Activated CD8-positive, alpha-beta T cell treated with anti-CD3 and anti-CD28 coated beads, Interleukin-2, amount 10 ng/mL, durations not matched to agents 7 days and 5 days (primary cell): ENCODE results near the gene RPH3AL. TPM values are rescaled to one million over a fixed set of nuclear protein-coding genes. Genes with fewer than 3 reads are reported as not detected.

Experiments used
- ATAC-seq: fragments of 150-1000 bp; cut with Tn5 transposase; one replicate; pipeline ENCODE4 v1.10.0; 2021; ENCODE audit warnings: moderate library complexity
- CTCF ChIA-PET: fragments of 350-600 bp; sonication (Branson Sonifier 250); formaldehyde crosslinking; loops from one replicate; lab custom pipeline; 2021; ENCODE audit warnings: antibody characterized with exemption; lab: Charles Lee
- POLR2A ChIA-PET: fragments of 350-600 bp; sonication (Branson Sonifier 250); formaldehyde crosslinking; loops from one replicate; lab custom pipeline; 2021; ENCODE audit warnings: antibody characterized with exemption; lab: Charles Lee
- DNase-seq: peaks from one replicate; pipeline ENCODE4 v3.0.0-alpha.2; 2020
- H3K27ac Mint-ChIP-seq: one replicate; pipeline ENCODE4 v1.8.0; 2021; ENCODE audit warnings: mild to moderate bottlenecking, mixed read lengths
- H3K27me3 Mint-ChIP-seq: one replicate; pipeline ENCODE4 v1.8.0; 2021; ENCODE audit warnings: low read depth, mixed read lengths
- H3K36me3 Mint-ChIP-seq: one replicate; pipeline ENCODE4 v1.8.0; 2021; ENCODE audit warnings: low read depth, mixed read lengths
- H3K4me1 Mint-ChIP-seq: one replicate; pipeline ENCODE4 v1.8.0; 2021; ENCODE audit warnings: low read depth, mixed read lengths
- H3K4me3 Mint-ChIP-seq: one replicate; pipeline ENCODE4 v1.8.0; 2021; ENCODE audit warnings: mild to moderate bottlenecking, mixed read lengths
- H3K9me3 Mint-ChIP-seq: one replicate; pipeline ENCODE4 v1.8.0; 2022; ENCODE audit warnings: mixed read lengths; ENCODE audit not compliant: insufficient read depth
- total RNA-seq, 2 experiments: library from RNA; stranded (reverse); gene quantifications; one replicate each; pipeline ENCODE4 v1.2.3, GENCODE V29; 2021

RPH3AL gene
- total RNA-seq, 2 experiments from 2014 or later: 2.5 to 3.8 TPM

- no peaks in the 10 kb centered on the region for H3K27me3 Mint-ChIP-seq
- H3K27ac Mint-ChIP-seq: no peak overlapping the region
- H3K4me1 Mint-ChIP-seq: no peaks in the 10 kb centered on the region
- H3K4me3 Mint-ChIP-seq: no peak overlapping the region
- DNase-seq: no peak
- POLR2A ChIA-PET: no interaction called here
- CTCF ChIA-PET: interaction anchor here (0.6 kb wide), 1 partner anchor 394 kb away, joined by 3 read pairs; no protein-coding TSS in a partner anchor
- H3K9me3 Mint-ChIP-seq: no peaks in the 10 kb centered on the region
- no peaks in the 10 kb centered on the region for H3K36me3 Mint-ChIP-seq
- no peak for ATAC-seq
These were observed 46.5 kb downstream of the RPH3AL start for GRCh38 chr17:306116-306515.

DNA sequence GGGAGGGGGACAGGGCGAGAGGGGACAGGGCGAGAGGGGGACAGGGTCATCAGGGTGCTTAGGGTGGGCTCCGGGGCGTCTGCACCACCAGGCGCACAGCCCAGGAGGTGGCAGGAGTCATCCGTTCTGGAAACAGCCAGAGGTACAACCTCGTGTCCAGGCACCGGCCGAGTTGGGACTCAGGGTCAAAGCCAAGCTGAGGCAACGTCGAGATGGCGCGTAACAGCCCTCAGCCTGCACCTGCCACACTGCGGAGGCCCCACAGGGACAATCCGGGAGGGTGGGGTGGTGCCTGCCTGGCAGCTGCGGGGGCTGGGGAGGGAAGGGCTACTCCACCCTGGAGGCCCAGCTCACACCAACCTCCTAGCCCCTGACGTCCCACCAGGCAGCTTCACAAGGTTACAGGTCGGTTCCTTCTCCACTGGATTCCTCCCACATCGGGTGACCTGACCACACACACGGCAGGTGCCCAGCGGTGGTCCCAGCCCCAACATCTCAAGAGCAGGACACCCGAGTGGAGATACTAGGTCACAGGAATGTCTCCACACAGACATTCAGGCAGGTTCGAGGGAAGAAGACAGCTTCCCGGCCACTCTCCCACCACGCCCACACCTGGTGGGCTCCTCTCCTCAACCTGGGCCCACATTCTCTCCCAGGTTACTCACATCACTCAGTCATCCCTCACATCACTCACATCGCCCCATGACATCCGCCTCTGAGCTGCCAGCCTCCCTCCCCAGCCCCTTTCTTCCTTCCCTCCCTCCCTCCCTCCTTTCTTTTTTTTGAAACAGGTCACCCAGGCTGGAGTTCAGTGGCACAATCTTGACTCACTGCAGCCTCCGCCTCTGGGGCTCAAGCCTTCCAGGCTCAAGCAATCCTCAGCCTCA lies 47.3 kb downstream of the RPH3AL start:
- Mint-ChIP-seq H3K4me1 (no peaks in the 10 kb centered on the region), H3K9me3 (no peaks in the 10 kb centered on the region), H3K4me3 (no peak overlapping the region), H3K36me3 (no peaks in the 10 kb centered on the region), H3K27me3 (no peaks in the 10 kb centered on the region), H3K27ac (no peak overlapping the region)
- ChIA-PET POLR2A (no interaction called here), CTCF (no interaction called here)
- no peak for ATAC-seq
- DNase-seq: no peak

GRCh38 chr17:304461-304860 lies 48.1 kb downstream of the RPH3AL start:
- Mint-ChIP-seq H3K4me3 (no peak overlapping the region), H3K36me3 (no peaks in the 10 kb centered on the region), H3K9me3 (no peaks in the 10 kb centered on the region), H3K4me1 (no peaks in the 10 kb centered on the region), H3K27me3 (no peaks in the 10 kb centered on the region), H3K27ac (no peak overlapping the region)
- ChIA-PET CTCF (no interaction called here), POLR2A (no interaction called here)
- no peak for DNase-seq
- ATAC-seq: no peak

DNA sequence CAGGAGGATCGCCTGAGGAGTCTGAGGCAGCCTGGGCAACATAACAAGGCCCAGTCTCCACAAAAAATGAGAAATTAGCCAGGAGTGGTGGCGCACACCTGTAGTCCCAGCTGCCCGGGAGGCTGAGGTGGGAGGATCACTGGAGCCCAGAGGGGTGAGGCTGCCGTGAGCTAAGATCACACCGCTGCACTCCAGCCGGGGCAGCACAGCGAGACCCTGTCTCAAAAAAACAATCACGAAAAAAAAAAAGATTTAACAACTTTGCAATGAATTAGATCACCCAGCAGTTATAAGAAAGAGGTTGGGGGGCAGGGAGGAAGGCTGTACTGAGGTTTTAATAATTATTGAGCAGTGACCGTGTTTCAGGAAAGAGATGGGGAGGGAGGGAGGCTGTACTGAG lies 49.4 kb downstream of the RPH3AL start:
- H3K27me3 Mint-ChIP-seq: no peaks in the 10 kb centered on the region
- no peak overlapping the region for H3K4me3 Mint-ChIP-seq
- no peaks in the 10 kb centered on the region for H3K36me3 Mint-ChIP-seq
- no peaks in the 10 kb centered on the region for H3K9me3 Mint-ChIP-seq
- DNase-seq (no peak), ATAC-seq (no peak)
- no peak overlapping the region for H3K27ac Mint-ChIP-seq
- POLR2A ChIA-PET: no interaction called here
- CTCF ChIA-PET: no interaction called here
- no peaks in the 10 kb centered on the region for H3K4me1 Mint-ChIP-seq

DNA sequence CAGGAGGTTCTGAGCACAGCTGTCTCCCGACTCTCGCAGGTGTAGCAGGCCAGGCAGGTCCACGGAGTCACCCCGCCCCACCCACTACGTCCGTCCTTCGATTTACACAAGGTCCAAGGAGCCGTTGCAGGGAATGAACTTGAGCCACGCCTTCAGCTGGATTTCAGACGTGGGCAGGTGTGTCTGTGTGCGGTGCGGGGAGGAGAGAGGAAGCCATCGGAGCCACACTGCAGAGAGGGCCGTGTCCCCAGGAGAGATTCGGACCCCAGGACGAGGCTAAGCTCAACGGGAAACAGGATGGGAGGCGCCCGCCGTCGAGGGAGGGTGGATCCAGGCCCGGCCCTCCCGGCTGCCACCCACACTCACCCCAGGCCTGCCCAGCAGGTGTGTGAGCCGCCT lies 50.3 kb downstream of the RPH3AL start:
- Mint-ChIP-seq H3K27ac (no peak overlapping the region), H3K36me3 (no peaks in the 10 kb centered on the region), H3K27me3 (no peaks in the 10 kb centered on the region), H3K4me1 (no peaks in the 10 kb centered on the region), H3K4me3 (no peak overlapping the region), H3K9me3 (no peaks in the 10 kb centered on the region)
- ChIA-PET CTCF (no interaction called here), POLR2A (no interaction called here)
- no peak for DNase-seq
- ATAC-seq: no peak

DNA sequence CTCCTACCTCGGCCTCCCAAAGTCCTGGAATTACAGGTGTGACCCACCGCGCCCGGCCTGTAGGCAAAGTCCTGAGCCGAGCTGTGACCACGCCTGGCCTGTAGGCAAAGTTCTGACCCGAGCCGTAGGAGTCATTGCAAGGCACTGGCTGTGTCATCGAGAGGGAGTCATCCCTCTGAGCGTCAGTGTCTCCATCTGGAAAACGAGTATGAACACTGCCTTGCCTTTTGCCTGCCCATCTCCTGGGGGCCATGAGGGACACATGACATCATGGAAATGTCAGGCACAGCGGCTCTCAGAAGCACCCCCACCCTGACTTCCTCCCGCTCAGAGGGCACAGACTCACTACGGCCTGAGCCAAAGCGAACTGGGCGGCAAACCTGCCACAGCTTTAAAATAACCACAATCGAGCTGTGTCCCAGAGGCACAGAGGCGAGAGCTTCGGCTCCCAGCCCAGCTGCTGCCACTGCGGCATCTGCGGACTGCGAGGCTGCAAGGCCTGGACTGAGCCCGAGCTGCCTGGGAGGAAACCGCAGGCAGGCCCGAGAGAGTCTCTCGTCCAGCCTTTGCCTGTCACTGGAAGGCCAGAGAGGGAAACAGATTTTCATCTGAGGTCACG lies 50.8 kb downstream of the RPH3AL start:
- no peak overlapping the region for H3K4me3 Mint-ChIP-seq
- ATAC-seq: no peak
- H3K9me3 Mint-ChIP-seq: no peaks in the 10 kb centered on the region
- H3K36me3 Mint-ChIP-seq: no peaks in the 10 kb centered on the region
- no peaks in the 10 kb centered on the region for H3K27me3 Mint-ChIP-seq
- POLR2A ChIA-PET: no interaction called here
- H3K4me1 Mint-ChIP-seq: no peaks in the 10 kb centered on the region
- no peak overlapping the region for H3K27ac Mint-ChIP-seq
- DNase-seq: no peak
- CTCF ChIA-PET: no interaction called here

DNA sequence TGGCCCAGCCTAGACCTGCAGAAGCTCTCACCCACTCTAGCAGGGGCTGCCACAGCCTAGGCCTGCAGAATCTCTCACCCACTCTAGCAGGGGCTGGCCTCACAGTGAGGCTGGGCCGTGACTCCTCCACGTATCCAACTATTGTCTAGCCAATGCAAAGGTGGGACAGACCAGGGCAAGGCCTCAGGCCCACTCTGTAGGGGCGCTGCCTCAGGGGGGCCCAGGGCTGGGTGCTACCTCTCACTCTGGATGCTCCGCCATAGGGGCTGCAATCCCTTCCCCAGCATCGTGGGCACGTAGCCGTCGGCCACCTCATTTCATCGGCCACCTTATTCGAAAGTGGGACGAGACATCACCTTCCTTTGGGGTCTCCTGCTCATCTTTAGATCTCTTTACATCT lies 51.7 kb downstream of the RPH3AL start:
- no peaks in the 10 kb centered on the region for H3K27me3 Mint-ChIP-seq
- no peak overlapping the region for H3K4me3 Mint-ChIP-seq
- H3K27ac Mint-ChIP-seq: no peak overlapping the region
- no peak for ATAC-seq
- H3K9me3 Mint-ChIP-seq: no peaks in the 10 kb centered on the region
- H3K36me3 Mint-ChIP-seq: no peaks in the 10 kb centered on the region
- DNase-seq: no peak
- ChIA-PET CTCF (no interaction called here), POLR2A (interaction anchor here (0.7 kb wide), 1 partner anchor 9 kb away, joined by 3 read pairs; no protein-coding TSS in a partner anchor)
- no peaks in the 10 kb centered on the region for H3K4me1 Mint-ChIP-seq

- Mint-ChIP-seq H3K36me3 (no peaks in the 10 kb centered on the region), H3K4me1 (no peaks in the 10 kb centered on the region), H3K27ac (no peak overlapping the region), H3K4me3 (no peak overlapping the region), H3K27me3 (no peaks in the 10 kb centered on the region), H3K9me3 (no peaks in the 10 kb centered on the region)
- POLR2A ChIA-PET: no interaction called here
- CTCF ChIA-PET: no interaction called here
- DNase-seq (no peak), ATAC-seq (no peak)
These were observed 53.1 kb downstream of the RPH3AL start for GRCh38 chr17:299546-299945.

GRCh38 chr17:298791-299450 lies 53.7 kb downstream of the RPH3AL start:
- no peaks in the 10 kb centered on the region for H3K9me3 Mint-ChIP-seq
- ATAC-seq: no peak
- H3K27me3 Mint-ChIP-seq: no peaks in the 10 kb centered on the region
- no peaks in the 10 kb centered on the region for H3K36me3 Mint-ChIP-seq
- ChIA-PET CTCF (no interaction called here), POLR2A (no interaction called here)
- no peak for DNase-seq
- no peaks in the 10 kb centered on the region for H3K4me1 Mint-ChIP-seq
- H3K4me3 Mint-ChIP-seq: no peak overlapping the region
- no peak overlapping the region for H3K27ac Mint-ChIP-seq

DNA sequence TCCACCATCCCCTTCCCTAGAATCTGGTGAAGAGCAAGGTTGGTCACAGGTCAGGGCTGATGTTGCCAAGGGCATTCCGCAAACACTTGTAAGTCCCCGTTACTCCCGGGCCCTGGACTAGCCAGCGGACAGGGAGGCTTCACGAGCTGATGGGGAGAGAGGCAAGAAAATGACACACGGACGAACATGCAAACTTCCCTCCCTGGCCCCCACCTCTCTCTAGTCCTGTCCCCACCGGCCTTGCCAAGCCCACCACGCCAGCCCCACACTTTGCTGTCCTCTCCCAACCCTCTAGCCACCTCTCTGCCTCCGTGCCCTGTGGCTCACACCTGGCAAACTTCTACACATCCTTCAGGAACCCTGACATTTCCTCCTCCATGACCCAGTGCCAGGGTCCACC lies 54.8 kb downstream of the RPH3AL start:
- H3K4me1 Mint-ChIP-seq: peaks cover 5% of the 10 kb centered on the region
- H3K36me3 Mint-ChIP-seq: no peaks in the 10 kb centered on the region
- no peak for ATAC-seq
- no peak for DNase-seq
- H3K4me3 Mint-ChIP-seq: no peak overlapping the region
- ChIA-PET POLR2A (no interaction called here), CTCF (no interaction called here)
- no peak overlapping the region for H3K27ac Mint-ChIP-seq
- no peaks in the 10 kb centered on the region for H3K27me3 Mint-ChIP-seq
- H3K9me3 Mint-ChIP-seq: no peaks in the 10 kb centered on the region

GRCh38 chr17:296906-297690 lies 55.5 kb downstream of the RPH3AL start:
- ChIA-PET POLR2A (no interaction called here), CTCF (no interaction called here)
- Mint-ChIP-seq H3K36me3 (no peaks in the 10 kb centered on the region), H3K4me1 (peaks cover 9% of the 10 kb centered on the region), H3K4me3 (no peak overlapping the region), H3K27ac (no peak overlapping the region), H3K9me3 (no peaks in the 10 kb centered on the region), H3K27me3 (no peaks in the 10 kb centered on the region)
- DNase-seq (no peak), ATAC-seq (no peak)
